HG02763 (cell line): Measurements from ENCODE around the gene EYA4.

Experiments
- ATAC-seq: cut with Tn5 transposase; IDR thresholded peaks from one replicate; pipeline ENCODE4 v1.9.1; 2021; ENCODE audit warnings: mild to moderate bottlenecking, moderate library complexity; ENCODE audit not compliant: unreplicated experiment

The EYA4 gene

DNA sequence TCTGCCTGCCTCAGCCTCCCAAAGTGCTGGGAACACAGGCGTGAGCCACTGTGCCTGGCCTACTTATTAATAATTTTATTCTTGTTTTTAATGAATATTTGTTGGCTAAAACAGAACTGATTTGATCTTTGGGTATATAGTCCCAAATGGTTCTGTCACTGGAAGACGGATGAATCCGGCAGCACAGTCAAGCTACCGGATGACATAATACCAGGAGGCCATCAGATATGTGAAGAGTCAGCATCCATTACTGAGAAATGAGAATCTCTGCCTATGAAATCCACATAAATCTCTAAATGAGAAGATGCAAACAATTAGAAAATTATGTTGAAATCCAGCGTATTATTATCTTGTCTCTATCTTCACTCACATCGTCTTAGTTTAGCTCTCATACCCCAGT lies 263.0 kb downstream of the EYA4 start:
- no peak for ATAC-seq

DNA sequence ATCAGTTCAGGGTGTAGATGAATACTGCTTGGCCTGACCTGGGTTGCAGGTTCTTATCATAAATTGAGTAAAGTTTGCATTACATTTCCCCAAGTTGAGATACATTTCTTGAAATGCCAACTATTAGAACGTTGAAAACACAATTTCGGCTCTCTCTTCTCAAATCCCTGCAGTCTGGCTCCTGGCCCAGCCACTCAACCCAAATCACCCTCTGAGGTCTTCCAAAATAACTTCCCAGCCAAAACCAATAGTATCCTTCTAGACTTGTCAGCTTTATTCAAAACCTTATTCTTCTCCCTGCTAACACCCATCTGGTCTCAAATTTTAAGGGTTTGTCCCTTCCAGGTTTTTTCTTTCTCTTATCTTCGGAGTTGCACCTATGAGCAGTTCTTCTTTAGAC lies 263.6 kb downstream of the EYA4 start:
- ATAC-seq, result no peak

DNA sequence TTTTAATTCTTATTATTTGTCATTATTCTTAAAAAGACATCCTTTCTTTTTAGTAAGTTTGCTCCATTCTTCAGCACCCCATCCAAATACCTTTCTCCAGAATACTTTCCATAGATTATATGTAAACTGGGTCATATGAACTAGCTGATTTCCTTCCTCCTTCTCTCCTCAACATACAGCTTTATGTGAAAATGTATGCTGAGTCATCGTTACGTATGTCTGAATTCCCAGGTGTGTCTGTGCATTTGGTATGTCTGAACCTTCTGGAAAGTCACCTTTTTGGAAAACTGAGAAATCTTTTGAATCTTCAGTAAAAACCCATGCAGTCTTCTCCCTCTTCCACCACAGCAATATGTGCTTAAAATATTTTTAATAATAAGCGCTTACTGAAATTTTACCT lies 264.5 kb downstream of the EYA4 start:
- ATAC-seq, result no peak

DNA sequence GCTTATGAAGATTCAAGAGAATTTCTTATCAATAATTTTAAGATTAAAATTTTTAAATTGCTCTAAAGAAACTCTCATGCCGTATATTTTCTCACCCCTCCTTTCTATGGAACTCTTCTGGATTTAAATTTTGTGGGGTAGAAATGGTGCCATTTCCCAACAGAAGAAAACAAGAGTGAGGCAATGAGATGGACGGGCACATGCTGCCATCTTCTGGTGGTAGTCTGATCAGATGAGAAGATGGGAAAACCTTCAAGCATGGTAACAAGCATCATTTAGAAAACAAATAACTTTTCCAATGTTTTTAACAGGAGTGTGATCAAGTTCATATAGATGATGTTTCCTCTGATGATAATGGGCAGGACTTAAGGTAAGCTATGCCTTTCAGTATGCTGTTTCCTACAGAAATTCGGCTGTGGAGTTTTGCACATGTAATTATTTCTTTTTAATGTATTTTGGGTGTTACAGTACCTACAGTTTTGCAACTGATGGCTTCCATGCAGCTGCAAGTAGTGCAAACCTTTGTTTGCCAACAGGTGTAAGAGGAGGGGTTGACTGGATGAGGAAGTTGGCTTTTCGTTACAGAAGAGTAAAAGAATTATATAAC lies 271.4 kb downstream of the EYA4 start:
- ATAC-seq, result no peak

DNA sequence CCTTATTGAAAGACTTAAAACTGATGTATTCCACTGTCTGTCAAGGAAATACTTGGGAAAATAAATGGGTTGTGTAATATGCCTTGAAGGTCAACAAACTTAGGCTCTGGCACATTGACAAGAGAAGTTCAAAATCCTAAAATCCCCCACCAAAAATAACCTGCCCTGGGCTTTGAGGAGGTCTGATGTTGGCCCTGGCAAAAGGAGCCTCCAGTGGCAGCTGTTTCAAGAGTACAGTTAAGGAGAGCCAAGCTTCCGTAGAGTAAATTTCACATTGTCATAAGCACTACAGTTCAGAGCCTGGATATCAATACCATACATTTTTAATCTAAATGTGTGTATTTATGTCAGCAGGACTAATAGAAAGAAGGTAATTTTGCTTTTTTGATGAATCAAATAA lies 282.7 kb downstream of the EYA4 start:
- ATAC-seq, result no peak

DNA sequence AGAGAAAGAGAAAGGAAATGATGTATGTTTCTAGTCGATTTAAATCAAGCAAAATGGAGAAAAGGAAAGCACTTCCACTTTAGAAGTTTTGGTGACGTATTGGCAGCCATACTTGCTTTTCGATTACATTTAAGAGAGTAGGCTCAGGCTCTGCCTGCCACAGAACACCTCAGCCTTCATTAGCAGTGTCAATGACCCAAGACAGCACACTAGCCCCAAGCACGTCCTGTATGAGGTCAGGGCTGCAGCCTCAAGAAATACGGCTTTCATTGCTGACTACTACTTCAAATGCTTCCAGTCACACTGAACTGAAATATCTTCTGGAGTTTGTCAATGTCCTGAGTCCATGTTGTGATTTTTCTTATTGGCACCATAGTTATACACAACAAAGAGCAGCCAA lies 285.3 kb downstream of the EYA4 start:
- no peak for ATAC-seq

DNA sequence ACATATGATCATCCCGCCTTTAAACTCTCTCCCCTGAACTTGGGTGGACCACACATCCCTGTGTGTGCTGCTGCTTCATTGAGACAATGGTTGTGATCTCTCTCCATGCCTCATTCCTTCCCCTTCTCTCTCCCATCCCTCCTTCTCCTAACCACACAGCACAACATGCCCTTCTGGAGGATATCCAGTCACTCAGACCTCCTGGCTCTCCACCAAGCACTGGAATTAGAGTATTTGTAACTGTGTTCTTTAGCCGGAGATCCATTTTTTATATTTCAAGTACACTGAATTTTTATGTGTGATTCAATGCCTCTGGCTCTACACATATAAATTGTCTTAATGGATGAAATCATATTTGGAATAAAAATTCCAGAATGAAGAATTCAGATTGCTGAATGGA lies 287.4 kb downstream of the EYA4 start:
- ATAC-seq, result no peak

DNA sequence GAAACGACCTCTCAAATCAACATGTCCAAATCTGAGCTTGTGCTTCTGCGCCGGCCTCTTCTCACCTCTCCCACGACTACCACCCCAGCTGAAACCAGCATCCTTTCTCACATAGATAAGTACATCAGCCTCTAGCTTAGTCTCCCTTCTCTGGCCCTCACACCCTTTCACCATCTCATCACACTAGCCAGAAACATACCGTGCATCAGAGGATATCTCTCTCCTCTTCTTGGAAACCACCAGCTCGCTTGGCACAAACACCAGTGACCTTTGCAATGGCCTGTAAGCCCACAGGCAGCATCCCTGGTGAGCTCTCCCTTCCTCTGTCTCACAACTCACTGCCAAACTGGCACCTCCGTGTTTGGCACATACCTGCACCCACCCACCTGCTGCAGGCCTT lies 291.8 kb downstream of the EYA4 start:
- no peak for ATAC-seq

DNA sequence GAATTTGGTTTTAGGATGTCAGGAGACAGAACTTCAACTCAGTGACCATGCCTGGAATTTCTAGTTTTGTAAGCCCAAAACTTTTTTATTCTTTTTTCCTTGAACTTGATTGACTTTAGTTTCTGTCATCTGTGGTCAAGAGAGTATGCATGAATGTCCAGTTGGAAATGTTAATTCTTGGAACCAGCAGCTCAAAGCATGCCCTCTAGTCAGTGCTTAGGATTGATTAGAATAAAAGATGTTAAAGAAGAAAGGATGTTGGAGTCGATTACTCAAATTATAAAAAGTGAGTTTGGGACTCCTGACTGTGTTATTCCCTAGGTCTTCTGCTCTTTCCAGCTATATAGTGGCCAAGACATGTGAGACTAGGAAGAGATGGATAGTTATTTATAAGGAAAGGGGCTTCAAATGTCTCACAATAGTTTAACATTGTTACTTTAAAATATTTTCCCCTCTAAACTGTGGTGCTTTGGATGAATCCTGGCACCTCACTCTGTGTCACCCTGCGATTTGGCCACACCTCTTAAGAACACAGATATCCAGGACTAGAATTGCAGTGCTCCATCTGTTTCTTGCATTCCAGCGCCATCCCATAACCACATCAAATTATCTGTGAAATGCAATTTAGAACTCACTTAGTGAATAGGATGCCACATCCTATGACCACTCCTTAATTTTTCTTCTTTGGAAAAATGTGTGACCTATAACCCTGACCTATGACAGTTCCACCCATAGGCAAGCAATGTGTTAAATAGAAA lies 298.5 kb downstream of the EYA4 start:
- no peak for ATAC-seq

DNA sequence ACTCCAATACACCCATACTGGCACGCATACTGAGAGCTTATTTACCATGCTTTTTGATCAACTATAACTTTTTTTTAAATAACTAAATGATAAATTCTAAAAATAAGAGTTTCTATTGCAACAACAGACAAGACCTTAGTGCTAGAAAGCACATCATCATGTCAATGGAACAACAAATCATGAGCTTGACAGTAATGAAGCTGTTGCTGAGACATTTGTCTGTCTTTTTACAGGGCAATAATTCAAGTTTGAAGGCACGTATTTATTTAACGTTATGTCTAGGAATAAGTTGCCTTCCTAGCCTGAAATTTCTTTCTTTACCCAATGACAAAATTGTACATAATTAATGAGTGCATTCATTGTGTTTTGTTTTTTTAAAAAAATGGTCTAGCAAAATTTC lies 299.2 kb downstream of the EYA4 start:
- ATAC-seq, result no peak

DNA sequence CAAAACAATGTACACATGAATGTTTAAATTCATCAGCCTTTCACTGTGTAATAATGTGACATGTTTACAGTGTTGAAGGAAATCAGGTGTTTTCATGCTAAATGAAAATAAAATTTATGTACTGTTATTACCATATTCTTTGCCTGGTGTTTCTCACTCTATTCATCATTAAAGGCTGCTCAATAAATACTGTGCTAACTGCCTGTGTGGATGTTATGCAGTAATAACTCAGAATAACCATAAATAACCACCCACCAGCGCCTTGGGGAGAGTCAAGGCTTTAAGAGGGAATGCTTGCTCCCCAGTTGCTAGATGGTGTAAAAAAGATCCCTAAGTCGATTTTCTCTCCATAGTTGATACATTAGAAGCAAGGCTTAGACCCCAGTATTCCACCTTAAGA lies 299.9 kb downstream of the EYA4 start:
- ATAC-seq, result no peak

DNA sequence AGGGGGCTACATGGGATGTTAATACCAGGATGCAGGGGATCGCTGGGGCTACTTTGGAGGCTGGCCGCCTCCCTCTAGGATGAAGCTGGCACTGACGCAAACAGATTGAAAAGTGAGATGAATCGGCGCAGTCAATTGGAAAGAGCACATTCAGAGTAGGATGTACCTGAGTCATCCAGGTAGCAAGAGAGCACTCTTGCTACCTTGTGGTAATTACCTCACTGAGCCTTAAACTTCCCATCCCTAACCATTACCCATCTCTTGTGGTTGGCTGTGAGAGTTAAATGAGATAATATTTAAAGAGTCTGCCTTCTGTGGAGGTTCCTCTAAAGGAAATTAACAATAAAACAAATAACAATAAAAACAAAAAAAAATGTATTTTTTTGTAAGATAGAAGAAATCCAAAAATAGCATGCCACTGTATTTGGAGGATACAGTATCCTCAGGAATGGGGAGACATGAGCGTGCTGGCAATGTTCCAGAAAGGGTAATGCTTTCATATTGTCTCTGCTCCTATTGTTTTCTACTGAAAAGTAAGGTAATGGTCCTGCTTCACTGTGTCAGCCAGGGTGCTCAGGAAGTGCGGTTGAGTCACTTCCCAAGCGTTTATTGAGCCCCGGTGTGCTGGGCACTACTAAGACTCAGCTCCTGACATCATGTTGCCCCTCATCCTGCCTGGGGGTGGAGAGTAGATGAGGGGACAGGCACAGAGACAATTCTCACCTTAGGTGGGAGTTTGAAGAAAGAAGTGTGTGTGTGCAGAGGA lies 301.1 kb downstream of the EYA4 start:
- ATAC-seq, result no peak

DNA sequence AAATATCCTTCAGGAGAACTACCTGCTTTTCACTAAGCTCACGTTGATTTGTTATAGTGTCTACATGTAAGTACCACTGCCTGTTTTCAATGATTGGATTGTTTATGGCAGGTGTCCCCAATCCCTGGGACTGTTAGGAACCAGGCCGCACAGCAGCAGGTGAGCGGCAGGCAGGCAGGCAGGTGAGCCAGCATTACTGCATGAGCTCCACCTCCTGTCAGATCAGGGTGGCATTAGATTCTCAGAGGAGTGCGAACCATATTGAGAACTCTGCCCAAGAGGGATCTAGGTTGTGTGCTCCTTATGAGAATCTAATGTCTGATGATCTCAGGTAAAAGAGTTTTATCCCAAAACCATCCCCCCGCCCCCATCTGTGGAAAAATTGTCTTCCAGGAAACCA lies 303.3 kb downstream of the EYA4 start:
- no peak for ATAC-seq

DNA sequence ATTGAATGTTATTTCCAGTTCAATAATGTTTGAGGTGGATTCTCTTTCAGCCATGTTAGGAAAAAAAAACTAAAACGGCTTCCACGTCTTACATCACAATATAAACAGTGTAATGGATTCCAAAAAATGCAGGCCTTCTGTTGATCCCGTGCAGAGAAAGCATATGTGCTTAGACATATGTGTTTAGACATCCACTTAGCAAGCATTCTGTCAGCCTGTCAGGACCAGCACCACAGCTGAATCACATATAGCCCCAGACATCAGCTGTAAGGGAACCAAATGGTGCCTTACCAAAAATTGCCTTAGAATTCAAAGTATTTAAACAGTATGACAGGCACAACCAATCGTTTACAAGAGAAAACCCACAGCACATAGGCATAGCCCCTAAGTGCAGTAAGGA lies 304.9 kb downstream of the EYA4 start:
- no peak for ATAC-seq

DNA sequence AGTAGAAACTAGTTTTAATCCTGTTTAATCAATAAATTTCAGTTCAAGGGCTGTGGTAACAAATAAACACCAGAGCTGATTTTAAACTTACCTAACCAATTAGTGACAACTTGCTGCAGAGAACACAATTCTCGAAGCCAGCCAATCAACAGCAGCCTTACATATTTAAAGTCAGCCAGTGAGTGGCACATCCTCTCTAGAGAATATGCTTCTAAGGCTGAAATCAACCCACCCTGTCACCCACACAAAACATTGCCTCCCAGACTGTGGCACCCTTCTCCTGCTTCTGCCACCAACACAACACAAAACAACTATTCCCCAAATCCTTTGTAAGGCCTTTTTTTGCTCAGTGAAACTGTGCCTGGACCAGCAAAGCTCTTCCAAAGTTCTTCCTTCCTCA lies 306.0 kb downstream of the EYA4 start:
- no peak for ATAC-seq

DNA sequence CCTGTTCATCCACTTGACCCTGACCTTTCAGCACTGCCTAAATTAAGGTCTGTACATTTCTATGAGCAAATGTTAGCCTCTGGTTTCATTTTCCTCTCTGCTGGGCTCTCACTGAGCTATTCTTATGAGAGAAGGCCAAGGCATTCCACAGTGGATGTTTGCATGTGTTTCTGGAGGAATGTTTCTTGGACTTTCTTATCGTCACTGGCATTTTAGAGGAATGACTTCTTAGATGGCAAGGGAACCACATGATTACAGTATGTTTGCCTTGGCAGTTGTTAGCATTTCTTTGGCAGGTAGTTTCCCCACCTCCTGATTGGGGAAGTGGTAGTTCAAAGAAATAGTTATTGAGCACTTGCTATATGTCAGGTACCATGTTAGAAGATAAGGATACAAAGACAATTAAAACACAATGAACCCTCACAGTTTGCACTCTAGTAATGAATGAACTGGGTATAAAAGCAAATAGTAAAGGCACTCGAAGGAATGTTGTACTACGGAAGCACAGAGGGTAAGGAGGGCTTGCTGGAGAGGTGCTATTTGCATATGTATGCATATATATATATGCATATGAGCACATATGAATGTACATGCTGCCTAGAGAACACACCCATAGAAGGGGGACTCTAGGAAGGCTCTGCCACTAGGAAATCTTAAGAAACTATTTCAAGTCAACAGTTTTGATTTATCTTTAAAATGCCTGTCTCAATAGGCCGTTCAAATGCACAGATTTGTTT lies 307.4 kb downstream of the EYA4 start:
- no peak for ATAC-seq

DNA sequence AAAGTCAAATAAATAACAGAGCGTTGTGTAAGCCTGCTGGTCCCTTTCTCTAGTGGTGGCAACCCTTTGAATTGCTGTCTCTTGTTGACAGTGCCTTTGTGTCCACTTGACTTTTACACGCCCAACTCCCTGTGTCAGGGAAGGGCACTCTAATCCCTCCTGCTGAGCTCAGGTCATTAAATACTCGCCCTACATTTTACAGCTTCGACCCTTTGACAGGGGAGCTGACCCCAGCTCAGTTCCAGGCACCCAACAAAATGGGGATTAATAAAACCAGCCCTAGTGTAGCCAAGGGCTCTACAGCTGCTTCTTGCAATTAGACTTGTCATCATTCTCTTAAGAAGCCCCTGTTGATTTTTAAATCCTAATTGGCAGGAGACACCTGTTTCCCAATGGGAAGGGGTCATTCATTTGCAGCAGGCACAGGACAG lies 308.2 kb downstream of the EYA4 start:
- no peak for ATAC-seq

DNA sequence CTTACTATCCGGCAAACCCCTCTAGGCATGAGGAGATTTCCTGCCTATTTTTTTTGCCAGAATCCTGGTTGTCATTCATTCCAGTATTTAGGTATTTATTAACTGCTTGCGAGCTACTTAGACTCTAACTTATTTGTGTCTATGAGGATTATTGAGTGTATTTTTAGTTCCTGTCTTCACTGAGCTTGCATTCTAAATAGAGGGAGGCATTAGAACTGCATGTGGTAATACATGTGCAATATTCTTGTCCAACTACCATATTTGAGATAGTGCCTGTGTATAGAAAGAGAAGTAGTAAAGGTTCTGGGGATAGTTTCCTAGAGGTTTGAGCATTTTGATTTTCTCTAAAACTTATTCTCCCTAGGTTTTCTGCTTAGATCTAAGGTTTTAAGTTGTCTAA lies 308.9 kb downstream of the EYA4 start:
- no peak for ATAC-seq

DNA sequence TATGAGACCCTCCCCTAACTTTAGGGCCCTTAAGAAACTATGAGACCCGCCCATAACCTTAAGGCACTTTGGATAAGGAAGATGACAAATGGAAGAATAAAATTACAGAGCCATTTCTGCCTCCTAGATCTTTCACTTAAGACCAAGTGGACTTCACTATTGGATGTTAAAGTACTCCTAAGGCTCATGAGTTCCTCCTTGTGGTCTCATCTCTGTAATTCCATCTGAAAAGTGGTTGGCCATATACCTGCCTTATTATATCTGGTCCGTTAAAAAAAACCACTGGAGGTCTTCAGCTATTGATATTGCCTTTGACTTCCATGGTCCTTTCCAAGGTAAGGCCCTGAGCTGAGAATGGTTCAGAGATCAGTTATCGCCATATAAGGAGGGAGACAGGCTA lies 310.3 kb downstream of the EYA4 start:
- no peak for ATAC-seq

DNA sequence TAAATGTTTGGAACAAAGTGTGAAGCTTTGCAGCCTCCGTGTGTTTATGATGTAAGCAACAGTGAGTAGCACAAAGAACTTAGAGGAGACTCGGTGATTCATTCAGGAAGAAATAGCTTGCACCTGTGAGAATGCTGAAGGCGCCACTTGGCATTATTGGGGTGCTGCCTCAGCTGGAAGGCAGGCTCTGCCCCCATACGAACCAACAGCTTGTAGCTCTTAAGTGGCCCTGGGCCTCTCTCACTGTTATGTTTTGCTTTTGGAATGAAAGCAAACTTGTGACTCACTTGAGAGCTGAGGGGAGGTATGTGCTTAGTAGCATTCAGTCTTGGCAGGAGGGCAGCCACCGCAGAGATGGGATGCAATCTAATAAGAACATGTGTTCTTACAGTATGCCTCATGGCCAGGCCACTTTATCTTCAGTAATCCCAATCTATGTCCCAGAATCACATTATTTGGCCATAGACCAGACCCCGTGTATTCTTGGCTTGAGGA lies 310.7 kb downstream of the EYA4 start:
- no peak for ATAC-seq

DNA sequence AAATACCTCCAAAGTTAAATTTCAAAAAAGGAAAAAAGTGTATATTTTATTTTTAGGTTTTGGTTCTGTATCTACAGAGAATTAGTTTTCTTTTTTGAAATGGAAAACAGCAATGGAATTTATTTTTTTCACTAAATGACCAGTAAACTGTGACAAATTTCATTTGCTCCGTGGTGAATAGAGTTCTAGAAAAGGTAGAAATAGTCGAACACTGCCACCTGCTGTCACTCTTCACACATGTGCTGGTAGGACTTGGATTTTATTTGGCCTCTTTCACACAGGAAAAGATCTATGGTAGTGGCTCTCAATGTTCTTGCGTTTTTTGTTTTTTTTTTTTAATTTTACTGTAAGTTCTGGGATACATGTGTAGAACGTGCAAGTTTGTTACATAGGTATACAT lies 312.5 kb downstream of the EYA4 start:
- ATAC-seq, result no peak
